ENCODE results near the gene ZNF423. TPM values are rescaled to one million over a fixed set of nuclear protein-coding genes. Genes with fewer than 3 reads are reported as not detected.

The ZNF423 gene
- total RNA-seq, 2 donors from 2014 or later = not detected

DNA sequence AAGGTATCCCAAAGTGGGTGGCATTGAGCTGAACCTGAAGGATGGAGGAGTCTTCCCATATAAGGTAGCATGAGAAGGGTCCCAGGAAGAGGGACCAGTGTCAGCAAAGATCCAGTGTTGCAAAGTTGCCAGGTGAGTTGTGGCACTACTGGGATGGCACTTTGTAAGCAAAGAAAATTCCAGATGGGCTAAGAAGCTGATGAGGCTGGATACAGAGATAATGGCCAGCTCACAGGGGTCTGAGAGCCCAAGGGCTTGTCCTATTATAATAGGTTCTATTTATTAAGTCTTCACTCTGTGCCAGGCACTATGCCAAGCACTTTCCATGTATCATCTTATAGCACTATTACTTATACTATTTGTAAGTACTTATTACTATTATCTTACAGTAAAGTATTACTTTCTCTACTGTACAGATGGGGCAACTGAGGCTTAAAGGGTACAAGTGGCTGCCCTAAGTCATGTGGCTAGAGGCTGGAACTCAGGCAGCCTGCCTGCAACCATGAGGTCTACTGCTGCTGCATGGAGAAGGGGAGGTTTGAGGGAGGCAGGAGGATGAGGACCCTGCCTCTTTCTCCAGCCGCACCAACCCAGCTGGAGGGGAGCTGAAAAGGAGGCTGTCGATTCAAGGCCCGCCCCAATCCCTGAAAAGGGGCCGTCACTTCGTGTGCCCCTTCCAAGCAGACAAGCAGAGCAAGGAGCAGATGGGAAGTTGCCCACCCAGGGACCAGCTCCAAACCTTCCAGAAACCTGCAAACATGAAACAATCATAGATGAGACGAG lies 395.8 kb downstream of the ZNF423 start:
- no peak for DNase-seq
- ATAC-seq (replicated peaks in 1 of 2) = no peak
- peaks cover 40% of the 10 kb centered on the region for H3K4me1 Mint-ChIP-seq (ENCODE audit: low read depth)

DNA sequence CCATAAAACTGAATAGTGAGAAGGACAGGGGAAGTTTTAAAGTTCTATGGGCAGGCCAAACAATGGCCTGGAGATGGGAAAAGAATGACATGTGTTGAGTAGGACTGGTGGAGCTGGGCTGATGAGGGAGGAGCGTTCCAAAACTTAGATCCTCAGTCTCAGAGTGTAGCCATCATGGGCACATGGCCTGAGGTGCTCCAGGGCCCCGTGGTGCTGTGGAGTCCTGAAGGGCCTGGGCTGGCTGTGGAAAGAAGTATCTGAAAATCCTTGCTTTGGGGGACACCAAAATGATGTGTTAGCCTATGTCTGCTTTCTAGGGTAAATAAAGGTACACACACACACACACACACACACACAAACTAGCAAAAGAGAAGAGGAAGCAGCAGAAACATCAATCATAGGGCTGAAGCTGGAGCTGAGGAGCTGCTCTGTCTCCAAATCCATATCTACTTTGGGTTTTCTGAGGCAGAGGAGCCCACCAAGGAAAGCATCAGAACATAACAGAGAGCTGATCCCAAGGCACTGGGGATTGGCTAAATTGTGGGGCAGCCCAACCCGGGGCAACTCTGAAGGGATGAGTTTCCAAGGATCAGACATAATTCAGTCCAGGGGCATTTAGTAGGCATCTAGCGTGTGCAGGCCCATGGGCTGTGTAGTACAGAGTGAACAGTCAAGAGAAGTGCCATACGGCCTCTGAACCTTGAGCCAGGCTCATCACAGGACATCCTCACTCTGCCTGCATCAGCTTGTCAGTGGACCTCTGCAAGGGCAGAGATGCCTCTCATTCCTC lies 397.1 kb downstream of the ZNF423 start:
- ATAC-seq (replicated peaks in 1 of 2) = no peak
- Mint-ChIP-seq H3K27ac (no peak overlapping the region), H3K27me3 (ENCODE audit: low read depth) (no peaks in the 10 kb centered on the region), H3K36me3 (ENCODE audit: insufficient read depth in 2 of 2) (no peaks in the 10 kb centered on the region), H3K9me3 (no peaks in the 10 kb centered on the region), H3K4me1 (ENCODE audit: low read depth) (peaks cover 29% of the 10 kb centered on the region), H3K4me3 (no peak overlapping the region)
- DNase-seq = no peak

More for the DNA sequence above, 395.8 kb downstream of the ZNF423 start:
- Mint-ChIP-seq H3K27me3 (ENCODE audit: low read depth) (no peaks in the 10 kb centered on the region), H3K36me3 (ENCODE audit: insufficient read depth in 2 of 2) (no peaks in the 10 kb centered on the region), H3K27ac (no peak overlapping the region), H3K4me3 (no peak overlapping the region), H3K9me3 (no peaks in the 10 kb centered on the region)

DNA sequence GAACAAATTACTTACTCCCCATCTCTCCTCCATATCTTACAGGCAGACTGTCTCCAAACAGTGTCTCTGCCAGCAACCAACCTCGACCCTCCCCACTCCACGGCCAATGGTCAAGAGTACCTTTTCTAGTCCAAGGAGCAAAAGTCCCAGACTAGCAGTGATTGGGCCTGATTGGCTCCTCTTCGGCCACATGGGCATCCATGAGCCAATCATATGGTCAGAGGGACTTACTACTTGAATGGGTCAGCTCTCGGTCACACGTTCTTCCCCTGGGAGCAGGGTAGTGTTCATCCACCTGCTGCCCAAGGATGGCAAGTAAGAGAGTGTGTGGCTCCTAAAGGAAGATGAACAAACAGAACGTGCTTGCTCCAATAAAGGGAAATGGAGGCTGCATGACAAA lies 397.7 kb downstream of the ZNF423 start:
- ATAC-seq (replicated peaks in 1 of 2) (no peak), DNase-seq (no peak)
- no peaks in the 10 kb centered on the region for H3K27me3 Mint-ChIP-seq (ENCODE audit: low read depth)
- H3K4me3 Mint-ChIP-seq = no peak overlapping the region
- no peak overlapping the region for H3K27ac Mint-ChIP-seq
- H3K4me1 Mint-ChIP-seq (ENCODE audit: low read depth) = peaks cover 23% of the 10 kb centered on the region
- no peaks in the 10 kb centered on the region for H3K36me3 Mint-ChIP-seq (ENCODE audit: insufficient read depth in 2 of 2)
- no peaks in the 10 kb centered on the region for H3K9me3 Mint-ChIP-seq

DNA sequence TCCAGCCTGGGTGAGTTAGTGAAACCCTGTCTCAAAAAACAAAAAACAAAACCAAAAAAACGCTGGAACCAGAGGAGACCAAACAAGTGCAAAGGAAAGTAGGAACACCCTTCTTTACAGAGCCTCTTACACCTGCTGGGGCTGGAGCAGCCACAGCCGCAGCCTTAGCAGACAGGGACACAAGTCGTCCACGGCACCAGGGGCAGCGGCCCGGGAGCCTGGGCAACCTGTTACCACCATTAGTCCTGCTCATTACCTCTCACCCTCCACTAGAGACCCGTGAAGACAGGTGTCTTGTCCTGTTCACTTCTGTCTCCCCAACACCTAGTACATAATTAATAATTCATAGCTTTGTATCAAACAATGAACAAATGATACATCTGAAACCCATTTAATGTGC lies 398.7 kb downstream of the ZNF423 start:
- H3K4me3 Mint-ChIP-seq = no peak overlapping the region
- no peaks in the 10 kb centered on the region for H3K9me3 Mint-ChIP-seq
- no peaks in the 10 kb centered on the region for H3K36me3 Mint-ChIP-seq (ENCODE audit: insufficient read depth in 2 of 2)
- DNase-seq (no peak), ATAC-seq (replicated peaks in 1 of 2) (no peak)
- no peak overlapping the region for H3K27ac Mint-ChIP-seq
- H3K27me3 Mint-ChIP-seq (ENCODE audit: low read depth) = no peaks in the 10 kb centered on the region
- H3K4me1 Mint-ChIP-seq (ENCODE audit: low read depth) = peaks cover 13% of the 10 kb centered on the region

DNA sequence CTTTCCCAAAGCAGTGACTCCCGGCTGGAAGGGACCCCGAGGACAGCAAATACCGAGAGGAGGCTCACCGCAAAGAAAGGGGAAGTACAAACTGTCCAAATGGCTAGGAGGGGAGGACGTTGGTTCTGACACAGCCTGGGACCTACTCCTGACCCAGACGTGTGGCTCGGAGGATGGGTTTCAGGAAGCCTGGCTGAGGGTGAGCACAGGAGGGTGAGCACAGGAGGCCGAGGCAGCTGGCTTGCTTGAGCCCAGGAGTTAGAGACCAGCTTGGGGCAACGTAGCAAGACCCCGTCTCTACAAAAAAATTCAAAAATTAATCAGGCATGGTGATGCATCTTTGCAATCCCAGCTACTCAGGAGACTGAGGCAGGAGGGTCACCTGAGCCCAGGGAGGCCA lies 399.1 kb downstream of the ZNF423 start:
- ATAC-seq (replicated peaks in 1 of 2) = no peak
- no peak overlapping the region for H3K27ac Mint-ChIP-seq
- no peak overlapping the region for H3K4me3 Mint-ChIP-seq
- H3K27me3 Mint-ChIP-seq (ENCODE audit: low read depth) = no peaks in the 10 kb centered on the region
- no peak for DNase-seq
- no peaks in the 10 kb centered on the region for H3K9me3 Mint-ChIP-seq
- H3K36me3 Mint-ChIP-seq (ENCODE audit: insufficient read depth in 2 of 2) = no peaks in the 10 kb centered on the region
- H3K4me1 Mint-ChIP-seq (ENCODE audit: low read depth) = peaks cover 8% of the 10 kb centered on the region

DNA sequence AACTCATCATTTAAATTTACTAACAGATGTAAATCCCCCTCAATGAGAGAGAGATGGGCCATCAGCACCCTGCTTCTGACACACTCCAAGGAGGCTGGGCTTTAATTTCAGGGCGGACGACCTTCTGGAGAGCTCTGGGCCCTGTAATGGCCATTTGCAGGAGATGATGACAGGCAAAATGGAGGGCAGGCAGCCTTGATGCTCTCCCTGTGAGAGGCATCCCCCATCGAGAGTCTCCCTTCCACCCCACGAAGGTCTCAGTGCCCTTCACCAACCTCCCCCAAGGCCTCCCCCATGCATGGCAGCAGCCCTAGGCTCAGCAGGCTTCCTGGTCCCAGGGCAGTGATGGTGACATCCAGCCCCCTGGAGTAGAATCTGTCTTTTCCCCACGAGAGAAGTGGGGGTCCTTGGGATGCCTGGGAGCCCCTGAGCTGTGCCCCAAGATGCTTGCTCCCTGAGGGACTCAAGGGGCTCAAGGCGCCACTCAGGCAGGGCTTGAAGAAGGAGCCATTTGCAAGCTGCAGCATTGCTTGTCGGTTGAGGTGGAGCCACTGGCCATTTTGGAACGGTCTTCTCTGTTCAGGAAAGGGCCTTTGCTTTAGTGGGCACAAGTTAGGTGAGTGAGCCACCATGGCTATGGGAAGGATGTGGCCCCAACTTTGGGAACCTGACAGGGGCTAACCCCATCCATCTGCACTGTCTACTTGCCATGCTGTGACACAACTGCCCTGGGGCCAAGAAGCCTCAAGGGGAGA lies 399.7 kb downstream of the ZNF423 start:
- DNase-seq (no peak), ATAC-seq (replicated peaks in 1 of 2) (no peak)
- Mint-ChIP-seq H3K27me3 (ENCODE audit: low read depth) (no peaks in the 10 kb centered on the region), H3K4me1 (ENCODE audit: low read depth) (peaks cover 6% of the 10 kb centered on the region), H3K9me3 (no peaks in the 10 kb centered on the region), H3K36me3 (ENCODE audit: insufficient read depth in 2 of 2) (no peaks in the 10 kb centered on the region), H3K27ac (no peak overlapping the region), H3K4me3 (no peak overlapping the region)

DNA sequence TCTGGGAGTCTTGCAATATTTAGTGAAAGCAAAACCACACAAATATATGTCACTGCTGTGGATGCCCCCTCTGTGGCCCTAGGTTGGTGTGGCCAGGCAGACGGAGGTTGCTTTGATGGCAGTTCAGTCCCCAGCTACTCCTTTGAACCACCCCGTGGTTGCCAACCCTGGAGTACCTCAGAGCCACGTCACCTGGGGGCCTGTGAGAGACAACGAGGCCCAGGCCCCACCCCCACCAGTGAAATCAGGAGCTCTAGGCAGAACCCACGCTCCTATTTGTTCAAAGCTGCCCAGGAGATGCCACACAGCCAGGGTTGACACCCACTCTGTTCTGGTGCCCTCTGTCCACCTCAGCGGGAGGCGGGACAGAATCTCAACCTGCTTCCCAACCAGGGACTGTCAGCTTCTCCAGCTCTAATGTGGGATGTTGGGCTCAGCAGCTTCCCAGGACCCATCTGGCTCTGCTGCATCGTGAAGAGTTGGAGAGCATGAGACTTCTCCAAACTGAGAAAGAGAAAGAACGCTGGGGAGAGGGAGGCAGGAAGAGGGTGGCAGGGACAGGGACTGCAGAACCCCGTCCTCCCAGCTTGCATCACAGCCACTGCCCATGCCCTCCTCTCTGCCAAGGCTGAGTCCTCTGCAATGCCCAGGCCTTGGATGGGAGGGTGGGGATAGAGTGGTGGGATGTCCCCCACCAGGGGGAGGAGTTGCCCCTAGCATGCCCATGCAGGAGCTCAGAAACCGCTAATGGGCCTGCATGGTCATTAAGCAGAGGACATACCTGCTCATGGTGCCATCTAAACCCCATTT lies 400.5 kb downstream of the ZNF423 start:
- ATAC-seq (replicated peaks in 1 of 2) = no peak
- no peaks in the 10 kb centered on the region for H3K27me3 Mint-ChIP-seq (ENCODE audit: low read depth)
- no peaks in the 10 kb centered on the region for H3K36me3 Mint-ChIP-seq (ENCODE audit: insufficient read depth in 2 of 2)
- DNase-seq = no peak
- no peak overlapping the region for H3K27ac Mint-ChIP-seq
- no peak overlapping the region for H3K4me3 Mint-ChIP-seq
- H3K4me1 Mint-ChIP-seq (ENCODE audit: low read depth) = peaks cover 2% of the 10 kb centered on the region
- no peaks in the 10 kb centered on the region for H3K9me3 Mint-ChIP-seq

DNA sequence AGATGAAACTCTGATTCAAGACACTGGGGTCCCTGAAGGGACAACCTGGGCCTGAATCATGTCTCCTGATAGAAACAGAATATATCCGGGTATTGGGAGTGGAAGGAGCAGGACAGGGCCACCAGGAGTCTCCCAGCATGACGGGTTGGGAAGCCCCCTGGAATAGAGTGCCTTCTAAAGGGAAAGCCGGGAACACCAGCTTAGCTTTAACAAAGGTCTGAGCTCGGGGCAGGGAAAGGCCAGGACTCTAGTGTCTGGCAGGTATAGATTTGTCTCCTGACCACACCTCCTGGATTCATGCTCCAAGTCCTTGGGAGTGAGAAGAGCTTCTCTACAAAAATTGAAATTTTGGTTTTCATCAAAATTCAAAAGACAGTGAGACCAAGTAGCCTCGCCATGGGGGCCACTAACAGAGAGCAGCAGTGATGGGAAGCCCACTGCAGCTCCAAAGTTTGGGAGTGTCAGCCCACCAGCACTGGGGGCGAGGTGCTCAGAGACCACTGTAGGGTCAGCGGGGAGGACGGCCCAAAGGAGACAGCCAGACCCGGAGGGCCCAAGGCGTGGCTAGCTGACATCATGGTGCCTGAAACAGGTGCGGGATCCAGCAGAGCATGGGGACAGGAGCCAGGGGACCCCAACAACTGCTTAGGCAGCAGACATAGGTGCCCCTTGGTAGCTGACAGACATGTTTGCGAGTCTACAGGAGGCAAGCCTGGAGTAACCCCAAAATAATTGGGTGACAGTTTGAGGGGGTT lies 401.3 kb downstream of the ZNF423 start:
- H3K27me3 Mint-ChIP-seq (ENCODE audit: low read depth) = no peaks in the 10 kb centered on the region

DNA sequence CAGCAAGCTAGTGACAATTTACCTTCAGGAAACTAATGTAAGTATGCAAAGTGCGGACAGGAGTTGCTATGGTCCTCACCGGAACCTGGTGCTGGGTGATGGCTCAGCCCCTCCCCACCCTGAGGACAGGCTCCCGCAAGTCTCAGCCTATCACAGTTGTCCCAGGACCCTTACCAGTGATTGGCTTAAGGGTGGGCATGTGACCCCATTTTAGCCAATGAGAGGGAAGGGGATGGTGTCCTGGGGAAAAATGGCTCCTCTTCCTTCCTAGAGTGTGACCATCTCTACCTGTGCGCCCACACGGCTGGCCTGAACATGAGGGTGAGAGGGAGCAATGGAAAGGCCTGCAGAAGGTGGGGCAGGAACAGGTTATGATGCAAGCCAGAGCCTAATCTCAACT lies 401.9 kb downstream of the ZNF423 start:
- DNase-seq = no peak
- Mint-ChIP-seq H3K36me3 (ENCODE audit: insufficient read depth in 2 of 2) (no peaks in the 10 kb centered on the region), H3K4me1 (ENCODE audit: low read depth) (no peaks in the 10 kb centered on the region), H3K27me3 (ENCODE audit: low read depth) (no peaks in the 10 kb centered on the region), H3K4me3 (no peak overlapping the region), H3K9me3 (no peaks in the 10 kb centered on the region), H3K27ac (no peak overlapping the region)
- no peak for ATAC-seq (replicated peaks in 1 of 2)

More for the DNA sequence above, 401.3 kb downstream of the ZNF423 start:
- DNase-seq (no peak), ATAC-seq (replicated peaks in 1 of 2) (no peak)
- H3K36me3 Mint-ChIP-seq (ENCODE audit: insufficient read depth in 2 of 2) = no peaks in the 10 kb centered on the region
- H3K4me1 Mint-ChIP-seq (ENCODE audit: low read depth) = no peaks in the 10 kb centered on the region
- H3K4me3 Mint-ChIP-seq = no peak overlapping the region
- H3K27ac Mint-ChIP-seq = no peak overlapping the region
- H3K9me3 Mint-ChIP-seq = no peaks in the 10 kb centered on the region

DNA sequence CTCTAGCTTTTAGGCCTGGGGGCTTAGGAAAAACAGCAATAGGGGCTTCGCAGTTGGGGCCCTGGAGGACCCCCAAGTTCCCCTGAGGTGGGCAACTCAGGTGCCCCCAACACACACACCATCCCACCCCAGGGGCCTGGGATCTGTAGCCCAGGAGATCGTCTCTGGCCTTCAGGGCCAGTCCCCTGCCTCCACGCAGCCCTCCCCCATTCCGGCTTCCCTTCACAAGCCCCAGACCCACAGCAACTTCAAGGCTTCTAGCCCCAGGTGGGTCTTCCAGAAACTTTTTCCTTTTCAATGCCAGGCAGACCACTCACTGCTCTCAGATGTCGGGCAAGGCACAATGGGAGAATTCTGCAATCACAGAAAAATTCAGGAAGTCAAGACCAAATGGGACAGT lies 402.9 kb downstream of the ZNF423 start:
- H3K27me3 Mint-ChIP-seq (ENCODE audit: low read depth) = no peaks in the 10 kb centered on the region
- no peaks in the 10 kb centered on the region for H3K9me3 Mint-ChIP-seq
- no peaks in the 10 kb centered on the region for H3K4me1 Mint-ChIP-seq (ENCODE audit: low read depth)
- H3K4me3 Mint-ChIP-seq = no peak overlapping the region
- DNase-seq (no peak), ATAC-seq (replicated peaks in 1 of 2) (no peak)
- no peaks in the 10 kb centered on the region for H3K36me3 Mint-ChIP-seq (ENCODE audit: insufficient read depth in 2 of 2)
- H3K27ac Mint-ChIP-seq = no peak overlapping the region

DNA sequence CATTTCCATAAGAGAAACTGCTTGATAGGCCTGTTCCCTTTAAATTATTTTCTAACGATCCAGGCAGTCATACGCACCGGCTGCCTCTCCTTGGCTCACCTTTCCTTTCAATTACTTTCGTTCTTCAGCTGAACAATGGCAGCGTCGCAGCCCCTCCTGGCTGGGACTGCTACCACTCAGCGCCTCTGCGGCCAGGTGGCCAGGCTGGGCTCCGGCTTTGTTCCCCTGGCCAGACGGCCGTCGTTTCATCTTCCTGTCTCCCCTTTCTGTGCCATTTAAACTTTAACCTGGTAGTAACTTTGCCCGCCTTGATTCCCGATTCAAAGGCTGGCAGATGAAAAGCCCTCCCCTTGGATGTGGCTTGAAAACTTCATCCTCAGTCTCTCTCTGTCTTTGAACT lies 403.3 kb downstream of the ZNF423 start:
- Mint-ChIP-seq H3K27ac (no peak overlapping the region), H3K4me1 (ENCODE audit: low read depth) (no peaks in the 10 kb centered on the region), H3K4me3 (no peak overlapping the region), H3K9me3 (no peaks in the 10 kb centered on the region), H3K27me3 (ENCODE audit: low read depth) (no peaks in the 10 kb centered on the region), H3K36me3 (ENCODE audit: insufficient read depth in 2 of 2) (no peaks in the 10 kb centered on the region)
- DNase-seq (no peak), ATAC-seq (replicated peaks in 1 of 2) (no peak)

DNA sequence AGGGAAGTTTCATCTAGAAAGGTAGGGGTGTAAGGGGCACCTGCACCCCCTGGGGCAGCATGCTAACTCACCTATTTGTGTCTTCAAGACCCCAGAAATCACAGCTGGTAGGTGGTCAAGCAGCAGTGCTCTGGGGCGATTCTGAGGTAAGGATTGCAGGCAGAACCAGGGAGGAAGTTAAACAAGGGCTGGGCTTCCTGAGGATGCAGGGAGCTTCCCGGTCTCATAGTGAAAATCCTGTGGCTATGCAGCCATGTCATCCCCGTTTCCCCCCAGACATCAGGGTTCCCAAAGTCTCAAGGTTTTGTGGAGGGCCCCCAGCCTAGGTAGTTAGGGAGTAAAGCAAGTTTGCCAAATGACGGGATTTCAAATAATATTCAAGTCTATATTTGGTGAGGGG lies 403.8 kb downstream of the ZNF423 start:
- no peaks in the 10 kb centered on the region for H3K4me1 Mint-ChIP-seq (ENCODE audit: low read depth)
- H3K27ac Mint-ChIP-seq = no peak overlapping the region
- no peaks in the 10 kb centered on the region for H3K9me3 Mint-ChIP-seq
- DNase-seq (no peak), ATAC-seq (replicated peaks in 1 of 2) (no peak)
- H3K27me3 Mint-ChIP-seq (ENCODE audit: low read depth) = no peaks in the 10 kb centered on the region
- no peaks in the 10 kb centered on the region for H3K36me3 Mint-ChIP-seq (ENCODE audit: insufficient read depth in 2 of 2)
- H3K4me3 Mint-ChIP-seq = no peak overlapping the region

All from activated T-cell treated with anti-CD3 and anti-CD28 coated beads, Interleukin-2, amount 50 U/mL, for 72 hours (primary cell).